Right lobe of liver (tissue), 6 donors: Measurements from ENCODE around the gene GNG12. TPM values are rescaled to one million over a fixed set of nuclear protein-coding genes. Genes with fewer than 3 reads are reported as not detected.

Experiments
- ATAC-seq, 4 donors: fragments of 200-7000 bp; cut with Tn5 transposase; one replicate each; pipeline ENCODE4 v1.9.1; 2020; ENCODE audit warnings: mild to moderate bottlenecking in 4 of 4, moderate library complexity in 4 of 4
- DNase-seq, 3 donors: peaks; one replicate each; pipeline ENCODE4 v3.0.0-alpha.2; 2020
- H3K27ac ChIP-seq, 3 donors: fragments of 200-600 bp; one replicate each; pipeline ENCODE4 v1.8.0; 2022
- H3K27me3 ChIP-seq, 2 donors: fragments of 200-600 bp; one replicate each; pipeline ENCODE4 v1.8.0; 2022
- H3K36me3 ChIP-seq, 4 donors: fragments of 200-600 bp; sonication (generic) in 1 of 4; one replicate each; pipeline versions ENCODE4 v1.5.1 to v1.8.0; 2017 to 2022; ENCODE audit warnings: control low read depth in 1 of 4
- H3K4me1 ChIP-seq, 4 donors: fragments of 200-600 bp; sonication (generic) in 1 of 4; one replicate each; pipeline versions ENCODE4 v1.5.1 to v1.8.0; 2017 to 2022; ENCODE audit warnings: control low read depth in 1 of 4
- H3K4me3 ChIP-seq, 3 donors: fragments of 200-600 bp; one replicate each; pipeline ENCODE4 v1.8.0; 2022
- H3K9me3 ChIP-seq, 4 donors: fragments of 200-600 bp; sonication (generic) in 1 of 4; one replicate each; pipeline versions ENCODE4 v1.5.1 to v1.8.0; 2017 to 2022; ENCODE audit warnings: control low read depth in 1 of 4
- POLR2A ChIP-seq: fragments of 450-650 bp; IDR thresholded peaks from one replicate; pipeline ENCODE4 v1.6.1; 2017; ENCODE audit warnings: antibody characterized with exemption, mild to moderate bottlenecking
- WGBS: methylation state at CpG from one replicate; pipeline ENCODE4 v1.1.6; 2018; ENCODE audit warnings: low coverage, low lambda C conversion rate; ENCODE audit not compliant: insufficient coverage; ENCODE audit errors: missing lambda C conversion rate; 5-methylcytosine and 5-hydroxymethylcytosine counted together
- intact Hi-C, 2 donors: fragments of 100-400 bp; cut with DNase I; formaldehyde crosslinking; loops; one replicate each; pipeline versions ENCODE4 v1.11.2 to v1.14.1; 2022
- total RNA-seq, 6 experiments: library from RNA; depleted of rRNA in 2 of 6; stranded (reverse); fragments of >200 nt in 2 of 6; fragmentation: NEBNext Ultra II Directional in 3 of 6; extraction: Animal tissue kit (Norgen Biotek cat#: 25700) in 3 of 6; gene quantifications; one replicate each; pipeline versions ENCODE4 v1.1.0 to v1.2.4, GENCODE V29; 2016 to 2023
- TF ChIP-seq, protein P1 (sequence below), 4 donors: fragments of 200-600 bp in 3 of 4; fragments of 450-650 bp in 1 of 4; IDR thresholded peaks; one replicate each; pipeline versions ENCODE4 v1.5.1 to v1.8.0; 2016 to 2022; ENCODE audit warnings: antibody characterized with exemption in 4 of 4, mild to moderate bottlenecking in 2 of 4
- donor health status: DM: no; HTN: yes; CAD: no.
- donor health status: DM: no; HTN: no; CAD: no.
- donor health status: DM: no; HTN: no; CAD: no.
- donor health status: DM: no; HTN: yes; CAD: no.
- donor health status: DM: no; HTN: yes; CAD: no.

The GNG12 gene
- total RNA-seq, 6 experiments from 2014 or later, result 18.8 to 52.7 (median 33.9) TPM

DNA sequence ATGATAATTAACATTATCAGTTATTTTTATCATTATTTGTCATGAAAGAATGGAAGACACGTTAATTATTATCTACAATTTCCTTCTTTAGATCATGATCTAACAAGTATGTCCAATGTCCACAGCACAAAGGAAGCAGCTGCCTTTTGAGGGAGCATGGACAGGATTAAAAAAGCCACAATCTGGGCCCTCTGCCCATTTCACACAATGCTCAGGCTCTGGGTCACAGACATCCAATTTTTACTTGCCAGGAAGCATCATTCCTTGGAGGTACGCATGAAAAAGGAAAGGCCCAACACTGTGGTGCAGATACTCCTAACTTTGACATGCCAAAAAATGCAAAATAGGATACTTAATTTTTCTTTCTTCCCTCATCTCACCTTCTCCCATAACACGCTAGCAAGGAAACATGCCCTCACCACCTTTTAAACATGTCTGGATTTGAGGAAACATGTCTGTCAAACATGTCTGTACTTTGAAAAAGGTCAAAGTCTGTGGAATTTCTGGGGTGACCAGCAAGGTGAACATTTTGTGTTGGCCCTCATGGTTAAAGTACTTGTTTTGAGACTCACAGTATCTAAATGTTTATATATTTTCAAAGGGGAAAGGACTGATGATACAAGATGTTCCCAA lies 108.2 kb downstream of the GNG12 start:
- H3K4me3 ChIP-seq, result no peak overlapping the region
- peak; percentile 47 to 82 (median 61) for ATAC-seq
- H3K27me3 ChIP-seq, result no peaks in the 10 kb centered on the region
- peak in 1 of 3 donors; percentile 39 for DNase-seq
- H3K4me1 ChIP-seq, result peaks cover 0 to 14% (median 4%) of the 10 kb centered on the region in 4 donors
- no peak overlapping the region for H3K27ac ChIP-seq
- TF ChIP-seq, protein P1, sequence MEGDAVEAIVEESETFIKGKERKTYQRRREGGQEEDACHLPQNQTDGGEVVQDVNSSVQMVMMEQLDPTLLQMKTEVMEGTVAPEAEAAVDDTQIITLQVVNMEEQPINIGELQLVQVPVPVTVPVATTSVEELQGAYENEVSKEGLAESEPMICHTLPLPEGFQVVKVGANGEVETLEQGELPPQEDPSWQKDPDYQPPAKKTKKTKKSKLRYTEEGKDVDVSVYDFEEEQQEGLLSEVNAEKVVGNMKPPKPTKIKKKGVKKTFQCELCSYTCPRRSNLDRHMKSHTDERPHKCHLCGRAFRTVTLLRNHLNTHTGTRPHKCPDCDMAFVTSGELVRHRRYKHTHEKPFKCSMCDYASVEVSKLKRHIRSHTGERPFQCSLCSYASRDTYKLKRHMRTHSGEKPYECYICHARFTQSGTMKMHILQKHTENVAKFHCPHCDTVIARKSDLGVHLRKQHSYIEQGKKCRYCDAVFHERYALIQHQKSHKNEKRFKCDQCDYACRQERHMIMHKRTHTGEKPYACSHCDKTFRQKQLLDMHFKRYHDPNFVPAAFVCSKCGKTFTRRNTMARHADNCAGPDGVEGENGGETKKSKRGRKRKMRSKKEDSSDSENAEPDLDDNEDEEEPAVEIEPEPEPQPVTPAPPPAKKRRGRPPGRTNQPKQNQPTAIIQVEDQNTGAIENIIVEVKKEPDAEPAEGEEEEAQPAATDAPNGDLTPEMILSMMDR (IDR thresholded peaks at IDR 0.05), result no peak
- TF ChIP-seq POLR2A, result no peak
- intact Hi-C loops, result no loop called here
- H3K9me3 ChIP-seq, result no peaks in the 10 kb centered on the region
- 53% methylated on average over 3 of the region's 3 CpGs for WGBS
- peaks cover 0 to 7% (median 0%) of the 10 kb centered on the region in 4 donors for H3K36me3 ChIP-seq

- peak; percentile 38 to 67 (median 58) for ATAC-seq
These were observed 109.6 kb downstream of the GNG12 start for GRCh38 chr1:67723620-67724019.

DNA sequence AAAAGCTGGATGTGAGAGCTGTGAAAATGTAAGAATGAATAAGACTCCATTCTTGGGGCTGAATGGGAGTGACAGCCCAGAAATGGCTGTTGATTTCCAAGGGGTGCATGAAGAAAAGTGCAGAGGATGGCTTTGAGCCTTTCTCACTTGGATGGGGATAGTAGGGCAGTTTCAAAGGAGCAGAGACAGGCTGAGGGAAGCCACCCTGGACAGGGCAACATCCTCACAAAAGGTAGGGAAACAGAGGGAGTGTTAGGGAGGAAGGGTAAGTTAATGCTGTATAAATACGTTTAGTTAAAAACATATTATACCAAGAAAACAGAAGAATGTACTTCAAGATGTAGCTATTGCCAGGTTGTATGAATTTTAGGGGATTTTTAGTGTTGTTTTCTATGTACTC lies 110.1 kb downstream of the GNG12 start:
- peak overlapping the region in 1 of 3 donors; percentile 34 for H3K27ac ChIP-seq
- intact Hi-C loops, result no loop called here
- DNase-seq, result no peak
- peaks cover 0 to 15% (median 4%) of the 10 kb centered on the region in 4 donors for H3K4me1 ChIP-seq
- no peaks in the 10 kb centered on the region for H3K27me3 ChIP-seq
- WGBS, result 70% methylated on average over 1 of the region's 1 CpG
- H3K4me3 ChIP-seq, result no peak overlapping the region
- TF ChIP-seq, protein P1 (IDR thresholded peaks at IDR 0.05), result no peak
- TF ChIP-seq POLR2A, result no peak
- peaks cover 0 to 7% (median 0%) of the 10 kb centered on the region in 4 donors for H3K36me3 ChIP-seq
- no peak for ATAC-seq
- no peaks in the 10 kb centered on the region for H3K9me3 ChIP-seq

More at GRCh38 chr1:67723620-67724019, 109.6 kb downstream of the GNG12 start:
- no peak for DNase-seq
- Histone ChIP-seq H3K9me3 (no peaks in the 10 kb centered on the region), H3K27ac (peak overlapping the region in 1 of 3 donors; percentile 34), H3K4me3 (no peak overlapping the region), H3K27me3 (no peaks in the 10 kb centered on the region), H3K36me3 (peaks cover 0 to 7% (median 0%) of the 10 kb centered on the region in 4 donors), H3K4me1 (peaks cover 0 to 14% (median 4%) of the 10 kb centered on the region in 4 donors)
- intact Hi-C loops, result no loop called here
- WGBS, result 45% methylated on average over 2 of the region's 2 CpGs
- TF ChIP-seq, protein P1 (IDR thresholded peaks at IDR 0.05), result no peak
- TF ChIP-seq POLR2A, result no peak

DNA sequence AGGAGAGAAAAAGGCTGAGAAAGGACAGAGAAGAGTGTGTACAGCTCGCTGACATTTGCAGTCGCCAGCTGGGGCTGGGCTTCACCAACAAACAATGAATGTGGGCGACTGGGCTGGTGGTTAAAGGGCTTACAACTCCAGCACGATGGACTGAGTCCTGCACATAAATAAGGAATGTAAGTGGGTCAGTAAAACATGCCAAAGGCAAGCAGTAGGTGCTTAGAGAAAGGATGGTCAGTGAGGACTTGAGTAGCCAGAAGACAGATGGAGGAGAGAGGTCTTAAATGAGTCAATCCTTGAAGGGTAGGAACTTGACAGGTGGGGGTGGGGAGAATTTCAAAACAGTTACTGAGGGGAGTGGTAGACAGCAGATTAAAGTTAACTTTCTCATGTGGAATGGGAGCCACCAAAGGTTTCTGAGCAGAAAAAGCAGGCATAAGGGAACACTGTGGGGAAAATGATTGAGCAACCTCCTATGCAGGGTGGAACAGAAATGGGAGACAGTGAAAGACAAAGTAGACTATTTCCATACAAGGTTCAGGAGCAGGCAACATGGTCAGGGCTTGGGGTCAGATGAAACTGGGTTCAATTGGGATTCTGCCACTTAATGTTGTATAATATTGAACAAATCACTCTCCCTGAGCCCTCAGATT lies 110.8 kb downstream of the GNG12 start:
- Histone ChIP-seq H3K27ac (peak overlapping the region in 1 of 3 donors; percentile 34), H3K4me1 (peaks cover 0 to 22% (median 6%) of the 10 kb centered on the region in 4 donors), H3K9me3 (no peaks in the 10 kb centered on the region), H3K27me3 (no peaks in the 10 kb centered on the region), H3K36me3 (peaks cover 0 to 3% (median 0%) of the 10 kb centered on the region in 4 donors), H3K4me3 (no peak overlapping the region)
- intact Hi-C loops, result no loop called here
- 79% methylated on average over 4 of the region's 4 CpGs for WGBS
- no peak for TF ChIP-seq POLR2A
- TF ChIP-seq, protein P1 (IDR thresholded peaks at IDR 0.05), result no peak
- DNase-seq, result no peak
- ATAC-seq, result peak in 2 of 4 donors; percentile 7 to 77
